ENCODE data around the gene TUBB. TPM values are rescaled to one million over a fixed set of nuclear protein-coding genes. Genes with fewer than 3 reads are reported as not detected.
A peak's percentile ranks its signal among the peaks of the same experiment; 100 is the strongest.

Gene TUBB
- total and polyA plus RNA-seq, 9 of the 15 experiments (the other 6 are each of a cell fraction or from before 2014, with no cell fraction given), result 971 to 2,870 (median 1,478) TPM

DNA sequence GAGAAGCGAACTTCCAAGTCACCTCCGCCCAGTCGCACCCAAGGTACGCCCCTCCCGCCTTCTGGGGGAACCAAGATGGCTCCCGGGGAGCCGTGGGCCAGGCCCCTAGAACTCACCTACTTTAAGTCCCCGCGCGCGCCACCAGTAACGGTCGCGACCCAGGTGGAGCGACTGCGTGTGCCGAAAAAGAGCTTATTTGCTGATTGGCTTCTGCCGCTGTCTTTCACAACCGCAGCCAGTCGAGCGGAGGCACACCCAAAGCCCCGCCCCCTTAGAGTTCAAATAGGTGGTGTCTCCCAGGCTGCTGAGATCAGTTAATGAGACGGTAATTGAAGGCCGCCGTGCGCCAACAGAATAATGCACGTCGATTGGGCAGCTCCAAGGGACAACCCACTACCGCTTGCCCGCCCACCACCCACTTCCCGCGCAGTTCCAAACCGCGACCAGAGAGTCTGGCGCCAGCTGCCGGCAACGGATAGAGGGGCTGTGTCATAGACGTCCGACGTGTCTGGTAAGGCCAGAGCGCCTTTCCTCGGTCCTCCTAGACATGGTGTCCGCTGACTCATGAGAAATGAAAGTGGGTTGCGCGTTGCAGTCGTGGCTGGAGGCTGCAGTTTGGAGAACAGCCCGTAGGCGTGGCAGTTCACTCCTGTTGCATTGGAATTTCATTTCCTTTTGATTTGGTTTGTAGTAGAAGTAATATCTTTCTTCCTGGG, 2.9 kb upstream of the TUBB start, which contains the start of gene MDC1 (continued):
- peak; percentile 77 to 98 (median 94) for TF ChIP-seq YY1 (IDR thresholded peaks at IDR 0.05; ENCODE audit: borderline replicate concordance in 1 of 3, control insufficient read depth in 1 of 3, extremely low read depth in 1 of 3, insufficient read depth in 3 of 3, insufficient read length in 1 of 3, insufficient replicate concordance in 2 of 3, low read depth in 1 of 3, low read length in 2 of 3)
- peak; percentile 58; the same call in 1 of the 2 replicates for TF ChIP-seq LEF1 (IDR thresholded peaks at IDR 0.05)
- TF ChIP-seq NCOR1 (IDR thresholded peaks at IDR 0.05), result peak; percentile 83
- TF ChIP-seq RFX5 (IDR thresholded peaks at IDR 0.05; ENCODE audit: low read depth, low read length), result no peak; the same call in 1 of the 2 replicates
- TF ChIP-seq RREB1 (CRISPR knock-in tag; IDR thresholded peaks at IDR 0.05), result peak; percentile 39; the same call in 1 of the 2 replicates
- TF ChIP-seq SREBF2 (CRISPR knock-in tag; IDR thresholded peaks at IDR 0.05), result no peak
- TF ChIP-seq CAMTA2 (CRISPR knock-in tag; conservative IDR thresholded peaks at IDR 0.05), result 0 out of 2 replicates have a peak, but pooled peaks have one; percentile 36
- no peak for TF ChIP-seq ZNF146 (CRISPR knock-in tag; IDR thresholded peaks at IDR 0.05; ENCODE audit: unreplicated experiment)
- TF ChIP-seq PREB (CRISPR knock-in tag; IDR thresholded peaks at IDR 0.05), result no peak
- TF ChIP-seq, protein P1, sequence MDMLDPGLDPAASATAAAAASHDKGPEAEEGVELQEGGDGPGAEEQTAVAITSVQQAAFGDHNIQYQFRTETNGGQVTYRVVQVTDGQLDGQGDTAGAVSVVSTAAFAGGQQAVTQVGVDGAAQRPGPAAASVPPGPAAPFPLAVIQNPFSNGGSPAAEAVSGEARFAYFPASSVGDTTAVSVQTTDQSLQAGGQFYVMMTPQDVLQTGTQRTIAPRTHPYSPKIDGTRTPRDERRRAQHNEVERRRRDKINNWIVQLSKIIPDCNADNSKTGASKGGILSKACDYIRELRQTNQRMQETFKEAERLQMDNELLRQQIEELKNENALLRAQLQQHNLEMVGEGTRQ (CRISPR knock-in tag; IDR thresholded peaks at IDR 0.05), result no peak
- TF ChIP-seq STAT6 (CRISPR knock-in tag; IDR thresholded peaks at IDR 0.05), result no peak; the same call in 1 of the 2 replicates
- TF ChIP-seq ZNF124 (CRISPR knock-in tag; IDR thresholded peaks at IDR 0.05), result no peak
- no peak for TF ChIP-seq ZNF695 (CRISPR knock-in tag; IDR thresholded peaks at IDR 0.05)
- TF ChIP-seq ZNF140 (CRISPR knock-in tag; IDR thresholded peaks at IDR 0.05), result no peak

Measured in K562 (cell line).